ENCODE results near the gene HK1.

Gene HK1

DNA sequence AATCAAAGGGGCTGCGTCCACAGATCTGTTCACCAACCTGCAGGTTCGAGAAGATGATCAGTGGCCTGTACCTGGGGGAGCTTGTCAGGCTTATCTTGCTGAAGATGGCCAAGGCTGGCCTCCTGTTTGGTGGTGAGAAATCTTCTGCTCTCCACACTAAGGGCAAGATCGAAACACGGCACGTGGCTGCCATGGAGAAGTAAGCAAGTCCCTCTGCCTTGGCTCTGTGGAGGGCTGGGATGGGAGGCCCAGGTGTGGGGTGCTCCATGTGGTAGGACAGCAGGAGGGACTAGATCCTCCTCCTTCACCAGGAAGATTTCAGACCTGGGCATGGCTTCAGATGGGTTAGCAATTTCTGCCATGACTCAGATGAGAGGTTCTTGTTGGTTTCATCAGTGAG, 32.3 kb upstream of the HK1 start:
- TF ChIP-seq, protein P1, sequence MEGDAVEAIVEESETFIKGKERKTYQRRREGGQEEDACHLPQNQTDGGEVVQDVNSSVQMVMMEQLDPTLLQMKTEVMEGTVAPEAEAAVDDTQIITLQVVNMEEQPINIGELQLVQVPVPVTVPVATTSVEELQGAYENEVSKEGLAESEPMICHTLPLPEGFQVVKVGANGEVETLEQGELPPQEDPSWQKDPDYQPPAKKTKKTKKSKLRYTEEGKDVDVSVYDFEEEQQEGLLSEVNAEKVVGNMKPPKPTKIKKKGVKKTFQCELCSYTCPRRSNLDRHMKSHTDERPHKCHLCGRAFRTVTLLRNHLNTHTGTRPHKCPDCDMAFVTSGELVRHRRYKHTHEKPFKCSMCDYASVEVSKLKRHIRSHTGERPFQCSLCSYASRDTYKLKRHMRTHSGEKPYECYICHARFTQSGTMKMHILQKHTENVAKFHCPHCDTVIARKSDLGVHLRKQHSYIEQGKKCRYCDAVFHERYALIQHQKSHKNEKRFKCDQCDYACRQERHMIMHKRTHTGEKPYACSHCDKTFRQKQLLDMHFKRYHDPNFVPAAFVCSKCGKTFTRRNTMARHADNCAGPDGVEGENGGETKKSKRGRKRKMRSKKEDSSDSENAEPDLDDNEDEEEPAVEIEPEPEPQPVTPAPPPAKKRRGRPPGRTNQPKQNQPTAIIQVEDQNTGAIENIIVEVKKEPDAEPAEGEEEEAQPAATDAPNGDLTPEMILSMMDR (IDR thresholded peaks at IDR 0.05) = no peak

DNA sequence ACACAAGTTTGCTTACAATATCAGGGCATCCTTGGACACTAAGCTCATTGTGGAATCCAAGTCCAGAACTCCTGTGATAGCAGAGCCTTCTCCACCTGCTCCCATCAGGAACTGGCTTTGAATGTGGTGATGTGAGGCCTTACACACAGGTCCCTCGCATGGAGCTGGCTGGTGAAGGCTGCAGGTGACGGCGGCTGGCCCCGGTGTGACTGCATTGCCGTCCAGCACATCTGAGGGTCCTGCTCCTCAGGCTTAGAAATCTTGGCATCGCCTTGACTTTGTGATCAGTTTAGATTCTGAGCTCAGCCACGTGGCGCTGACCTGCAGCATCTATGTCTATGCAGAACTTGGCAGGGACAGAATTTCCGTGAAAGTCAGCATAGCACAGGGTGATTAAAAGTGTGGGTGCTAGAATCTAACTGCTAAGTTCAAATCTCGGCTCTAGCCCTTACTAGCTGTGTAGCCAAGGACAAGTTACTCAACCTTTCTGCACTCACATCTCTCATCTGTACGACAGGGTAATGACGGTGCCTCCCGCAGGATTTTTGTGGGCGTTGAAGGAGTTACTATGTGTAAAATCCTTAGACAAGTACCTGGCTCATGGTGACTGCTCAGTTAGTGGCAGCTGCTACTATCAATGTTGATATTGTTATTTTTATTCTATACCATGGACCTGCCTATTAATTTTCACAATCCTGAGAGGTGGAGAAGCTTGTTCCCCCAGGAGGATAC, 31.5 kb upstream of the HK1 start:
- TF ChIP-seq, protein P1 (IDR thresholded peaks at IDR 0.05) = no peak

DNA sequence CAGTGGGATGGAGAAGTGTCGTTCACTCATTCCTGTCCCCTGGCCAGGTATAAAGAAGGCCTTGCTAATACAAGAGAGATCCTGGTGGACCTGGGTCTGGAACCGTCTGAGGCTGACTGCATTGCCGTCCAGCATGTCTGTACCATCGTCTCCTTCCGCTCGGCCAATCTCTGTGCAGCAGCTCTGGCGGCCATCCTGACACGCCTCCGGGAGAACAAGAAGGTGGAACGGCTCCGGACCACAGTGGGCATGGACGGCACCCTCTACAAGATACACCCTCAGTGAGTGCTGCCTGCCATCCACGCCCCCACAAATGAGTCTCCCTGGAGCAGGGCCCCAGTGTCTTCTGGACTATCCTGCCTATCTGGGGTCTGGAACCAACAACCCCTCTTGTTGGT, 31.0 kb upstream of the HK1 start:
- TF ChIP-seq, protein P1 (IDR thresholded peaks at IDR 0.05) = no peak

DNA sequence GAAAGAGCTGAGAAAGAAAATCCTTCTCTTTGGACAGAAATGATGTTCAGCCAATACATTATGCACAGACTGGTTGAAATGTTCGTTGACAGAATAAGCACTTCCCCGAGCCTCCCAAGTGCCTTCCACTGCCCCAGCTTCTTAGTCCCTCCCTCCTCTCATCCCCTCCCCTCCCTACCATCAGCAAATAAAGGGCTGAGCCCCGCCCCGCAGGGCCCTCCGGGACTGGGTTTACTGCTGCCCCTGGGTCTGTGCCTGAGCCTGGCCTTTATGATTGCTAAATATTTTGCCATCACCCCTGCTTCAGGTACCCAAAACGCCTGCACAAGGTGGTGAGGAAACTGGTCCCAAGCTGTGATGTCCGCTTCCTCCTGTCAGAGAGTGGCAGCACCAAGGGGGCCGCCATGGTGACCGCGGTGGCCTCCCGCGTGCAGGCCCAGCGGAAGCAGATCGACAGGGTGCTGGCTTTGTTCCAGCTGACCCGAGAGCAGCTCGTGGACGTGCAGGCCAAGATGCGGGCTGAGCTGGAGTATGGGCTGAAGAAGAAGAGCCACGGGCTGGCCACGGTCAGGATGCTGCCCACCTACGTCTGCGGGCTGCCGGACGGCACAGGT, 30.1 kb upstream of the HK1 start:
- TF ChIP-seq, protein P1 (IDR thresholded peaks at IDR 0.05) = no peak

DNA sequence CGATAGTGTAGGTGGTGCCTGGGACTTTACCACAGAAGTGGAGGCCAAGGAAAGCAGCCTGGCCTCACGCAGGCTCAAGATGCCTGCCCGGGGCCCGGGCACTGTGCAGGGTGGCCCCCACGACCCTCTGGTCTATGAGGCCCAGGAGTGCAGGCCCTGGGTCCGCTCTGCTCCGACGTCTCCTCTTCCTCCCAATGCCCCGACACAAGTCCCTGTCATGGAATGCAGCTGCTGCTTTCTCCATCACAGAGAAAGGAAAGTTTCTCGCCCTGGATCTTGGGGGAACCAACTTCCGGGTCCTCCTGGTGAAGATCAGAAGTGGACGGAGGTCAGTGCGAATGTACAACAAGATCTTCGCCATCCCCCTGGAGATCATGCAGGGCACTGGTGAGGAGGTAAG, 28.3 kb upstream of the HK1 start:
- TF ChIP-seq, protein P1 (IDR thresholded peaks at IDR 0.05) = no peak

DNA sequence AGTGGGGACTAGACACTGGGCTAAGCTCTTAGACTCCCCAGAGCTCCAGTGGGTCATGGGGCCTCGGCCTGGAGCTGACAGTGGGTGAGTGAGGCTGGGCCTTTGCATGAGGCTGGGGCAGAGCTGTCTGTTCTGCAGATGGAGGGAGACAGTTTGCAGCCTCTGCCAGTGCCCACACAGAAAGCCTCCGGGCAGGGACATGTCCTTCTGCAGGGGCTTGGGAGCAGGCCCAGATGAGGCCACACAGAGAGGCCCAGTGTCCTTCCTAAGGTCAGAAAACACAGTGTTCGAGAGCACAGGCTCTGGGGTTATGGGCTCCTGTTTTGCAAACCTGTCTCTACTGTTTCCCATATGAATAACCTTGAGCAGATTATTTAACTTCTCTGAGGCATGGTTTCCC, 25.1 kb upstream of the HK1 start:
- TF ChIP-seq, protein P1 (IDR thresholded peaks at IDR 0.05) = no peak

DNA sequence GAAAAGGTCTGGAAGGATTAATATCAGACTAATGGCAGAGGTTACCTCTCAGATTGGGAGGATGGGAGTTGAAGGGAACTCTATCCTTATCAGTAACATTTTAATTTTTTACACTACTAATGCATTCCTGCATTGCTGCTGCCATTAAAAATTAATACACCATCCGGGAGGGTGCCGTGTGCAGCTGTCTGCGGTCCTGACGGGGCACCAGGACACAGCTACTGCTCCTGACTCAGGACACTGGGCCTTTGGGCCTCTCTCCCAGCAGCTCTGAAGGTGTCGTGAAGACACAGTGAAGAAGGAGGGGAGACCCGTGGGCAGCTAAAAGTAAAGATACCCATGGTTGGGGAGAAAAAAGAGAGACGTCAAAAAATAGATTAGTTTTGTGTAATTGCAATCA, 23.4 kb upstream of the HK1 start:
- TF ChIP-seq, protein P1 (IDR thresholded peaks at IDR 0.05) = no peak
